Keratinocyte (primary cell): ENCODE measurements around the gene PPP1R37. TPM values are rescaled to one million over a fixed set of nuclear protein-coding genes. Genes with fewer than 3 reads are reported as not detected.

Experiments used
- DNase-seq: peaks from one replicate; pipeline ENCODE4 v3.0.0-alpha.2; 2011; ENCODE audit warnings: low read depth, missing footprints, low spot score
- FAIRE-seq: peaks from 2 replicates; lab custom pipeline; 2011; peaks lifted over from hg19 to GRCh38; lab: Jason Lieb, UNC
- H2AFZ ChIP-seq: 2 replicates; pipeline ENCODE4 v1.6.0; 2012; ENCODE audit warnings: low read length, control low read depth, inconsistent platforms; ENCODE audit not compliant: control insufficient read depth
- H3K27ac ChIP-seq: 2 replicates; pipeline ENCODE4 v1.5.1; 2011; ENCODE audit warnings: low read length; ENCODE audit not compliant: control insufficient read depth, insufficient read depth
- H3K27me3 ChIP-seq: 3 replicates; pipeline ENCODE4 v1.6.0; 2011; ENCODE audit warnings: low read length; ENCODE audit not compliant: control insufficient read depth, insufficient read depth; ENCODE audit errors: extremely low read depth
- H3K36me3 ChIP-seq, 2 experiments: 2 replicates in 1 of 2; 3 replicates in 1 of 2; pipeline ENCODE4 v1.5.1; 2011; ENCODE audit warnings: low read length in 2 of 2, mild to moderate bottlenecking in 1 of 2; ENCODE audit not compliant: control insufficient read depth in 2 of 2, insufficient read depth in 2 of 2; ENCODE audit errors: extremely low read depth in 1 of 2
- H3K4me1 ChIP-seq: 3 replicates; pipeline ENCODE4 v1.5.1; 2011; ENCODE audit warnings: low read length; ENCODE audit not compliant: control insufficient read depth, insufficient read depth; ENCODE audit errors: extremely low read depth
- H3K4me2 ChIP-seq: 3 replicates; pipeline ENCODE4 v1.6.0; 2011; ENCODE audit warnings: low read depth, low read length; ENCODE audit not compliant: control insufficient read depth, insufficient read depth; ENCODE audit errors: extremely low read depth
- H3K4me3 ChIP-seq, 3 experiments: fragments of 200-600 bp in 1 of 3; sonication (generic) in 1 of 3; 2 replicates in 2 of 3; 3 replicates in 1 of 3; pipeline ENCODE4 v1.5.1; 2011 to 2016; ENCODE audit warnings: low read length in 3 of 3, mild to moderate bottlenecking in 3 of 3, control low read depth in 2 of 3, inconsistent platforms in 1 of 3, low read depth in 1 of 3, mixed read lengths in 1 of 3, mixed run types in 1 of 3, moderate library complexity in 1 of 3; ENCODE audit not compliant: control insufficient read depth in 2 of 3, insufficient read depth in 2 of 3; ENCODE audit errors: extremely low read depth in 1 of 3
- H3K79me2 ChIP-seq: 2 replicates; pipeline ENCODE4 v1.6.0; 2012; ENCODE audit warnings: low read length; ENCODE audit not compliant: control insufficient read depth, insufficient read depth
- H3K9ac ChIP-seq: 3 replicates; pipeline ENCODE4 v1.6.0; 2011; ENCODE audit warnings: low read length; ENCODE audit not compliant: control insufficient read depth, insufficient read depth; ENCODE audit errors: extremely low read depth
- H3K9me1 ChIP-seq: 3 replicates; pipeline ENCODE4 v1.6.0; 2011; ENCODE audit warnings: low read length; ENCODE audit not compliant: control insufficient read depth, insufficient read depth; ENCODE audit errors: extremely low read depth
- H3K9me3 ChIP-seq: 2 replicates; pipeline ENCODE4 v1.5.1; 2012; ENCODE audit warnings: low read depth, low read length; ENCODE audit not compliant: control insufficient read depth
- H4K20me1 ChIP-seq: 3 replicates; pipeline ENCODE4 v1.6.0; 2011; ENCODE audit warnings: low read length; ENCODE audit not compliant: control insufficient read depth, insufficient read depth; ENCODE audit errors: extremely low read depth
- CTCF ChIP-seq, 3 experiments: IDR thresholded peaks in 1 of 3; conservative IDR thresholded peaks in 1 of 3; optimal IDR thresholded peaks in 1 of 3; 2 replicates in 2 of 3; 3 replicates in 1 of 3; pipeline versions ENCODE3 to v1.5.1; 2011; ENCODE audit warnings: low read length in 3 of 3, mild to moderate bottlenecking in 3 of 3, moderate library complexity in 2 of 3, control low read depth in 1 of 3, inconsistent platforms in 1 of 3; ENCODE audit not compliant: insufficient read depth in 2 of 3; ENCODE audit errors: extremely low read depth in 1 of 3
- EZH2 ChIP-seq: IDR thresholded peaks from one replicate; pipeline ENCODE4 v1.6.1; 2012; ENCODE audit warnings: inconsistent platforms, mild to moderate bottlenecking, low read length, moderate library complexity
- dilution Hi-C: fragments of 300-500 bp; cut with MboI; formaldehyde crosslinking; loops from one replicate; pipeline ENCODE4 v1.7.0; 2020; ENCODE audit warnings: low sequenced_read_pairs; ENCODE audit not compliant: extremely low pct_ligation_motif_present
- polyA plus RNA-seq, 5 experiments: library from polyadenylated mRNA; depleted of rRNA in 3 of 5; stranded (reverse) in 3 of 5; stranded (forward) in 1 of 5; unstranded in 1 of 5; fragments of >200 nt; gene quantifications; 1 replicate in 1 of 5; 2 replicates in 3 of 5; 3 replicates in 1 of 5; pipeline versions ENCODE4 v1.2.1 to v1.2.3, GENCODE V29; 2011 to 2012; ENCODE audit warnings: missing spikeins in 2 of 5, low read depth in 1 of 5, low replicate concordance in 1 of 5

The PPP1R37 gene
- polyA plus RNA-seq, 1 donor (not counting 4 experiments of a cell fraction or from before 2014, with no cell fraction given), result 8.6 TPM

- Histone ChIP-seq H3K27me3 (peaks cover 24% of the 10 kb centered on the region), H3K27ac (no peak overlapping the region), H3K79me2 (no peaks in the 10 kb centered on the region), H3K4me2 (peak overlapping the region; percentile 37), H3K4me3 (no peak overlapping the region), H3K9ac (no peak overlapping the region), H2AFZ (no peak overlapping the region), H3K36me3 (no peaks in the 10 kb centered on the region), H3K9me1 (no peaks in the 10 kb centered on the region), H3K4me1 (peaks cover 29% of the 10 kb centered on the region), H3K9me3 (peaks cover 4% of the 10 kb centered on the region), H4K20me1 (peaks cover 7% of the 10 kb centered on the region)
- FAIRE-seq (no peak), DNase-seq (no peak)
- dilution Hi-C loops, result no loop called here
- TF ChIP-seq EZH2 (no peak), CTCF (optimal IDR thresholded peaks at IDR 0.05 in 1 of 3, IDR thresholded peaks at IDR 0.05 in 1 of 3, conservative IDR thresholded peaks at IDR 0.05 in 1 of 3; ENCODE audit: extremely low read depth in 1 of 3, insufficient read depth in 2 of 3, low read length in 3 of 3) (no peak)
Measured at GRCh38 chr19:45152504-45153338, 59.7 kb downstream of the PPP1R37 start.

GRCh38 chr19:45153339-45154063, 60.5 kb downstream of the PPP1R37 start:
- TF ChIP-seq CTCF (optimal IDR thresholded peaks at IDR 0.05 in 1 of 3, IDR thresholded peaks at IDR 0.05 in 1 of 3, conservative IDR thresholded peaks at IDR 0.05 in 1 of 3; ENCODE audit: extremely low read depth in 1 of 3, insufficient read depth in 2 of 3, low read length in 3 of 3) (no peak), EZH2 (no peak)
- FAIRE-seq (no peak), DNase-seq (no peak)
- Histone ChIP-seq H3K79me2 (no peaks in the 10 kb centered on the region), H3K27me3 (peaks cover 24% of the 10 kb centered on the region), H3K4me3 (no peak overlapping the region), H3K9me3 (peaks cover 4% of the 10 kb centered on the region), H3K36me3 (no peaks in the 10 kb centered on the region), H3K9ac (no peak overlapping the region), H3K4me1 (peaks cover 29% of the 10 kb centered on the region), H3K27ac (no peak overlapping the region), H3K4me2 (peak overlapping the region; percentile 37), H2AFZ (no peak overlapping the region), H3K9me1 (no peaks in the 10 kb centered on the region), H4K20me1 (peaks cover 7% of the 10 kb centered on the region)
- dilution Hi-C loops, result no loop called here
